ENCODE data around the gene CLINT1.
A peak's percentile ranks its signal among the peaks of the same experiment; 100 is the strongest.

Gene CLINT1

DNA sequence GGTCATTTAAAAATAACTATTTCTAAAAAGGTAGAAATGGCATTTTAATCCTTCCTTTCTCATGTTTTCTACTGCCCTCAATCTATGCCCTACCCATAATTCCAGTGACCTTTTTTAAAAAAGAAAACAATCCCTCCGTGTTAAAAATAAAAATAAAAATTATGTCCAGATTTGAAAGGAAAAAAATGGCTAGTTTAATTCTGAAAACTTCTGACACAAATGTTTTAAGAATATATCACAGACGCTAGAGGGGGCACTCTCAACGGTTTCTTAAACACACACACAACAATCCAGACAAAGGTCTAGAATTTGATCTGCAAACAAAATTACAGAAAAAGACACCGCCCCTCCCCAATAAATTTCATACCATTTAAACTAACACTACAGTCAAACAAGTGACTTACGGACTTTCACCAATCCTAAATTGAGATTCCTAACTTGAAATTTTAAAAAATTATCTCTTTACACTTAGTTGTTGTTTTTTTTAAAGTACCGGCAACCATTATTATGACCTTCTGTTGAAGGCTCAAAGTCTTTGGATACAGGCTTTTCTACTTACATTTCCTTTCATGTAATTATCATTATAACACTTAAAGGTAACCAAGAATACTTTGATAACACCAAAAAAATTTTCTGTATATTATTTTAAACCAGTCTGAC, 38.2 kb downstream of the CLINT1 start:
- peak; percentile 39 for DNase-seq (ENCODE audit: low spot score)

- DNase-seq (ENCODE audit: low spot score): no peak
Observed at GRCh38 chr5:157819502-157820115, 39.3 kb downstream of the CLINT1 start.

GRCh38 chr5:157818368-157818767, 40.6 kb downstream of the CLINT1 start:
- DNase-seq (ENCODE audit: low spot score): no peak

GRCh38 chr5:157817928-157818327, 41.0 kb downstream of the CLINT1 start:
- no peak for DNase-seq (ENCODE audit: low spot score)

DNA sequence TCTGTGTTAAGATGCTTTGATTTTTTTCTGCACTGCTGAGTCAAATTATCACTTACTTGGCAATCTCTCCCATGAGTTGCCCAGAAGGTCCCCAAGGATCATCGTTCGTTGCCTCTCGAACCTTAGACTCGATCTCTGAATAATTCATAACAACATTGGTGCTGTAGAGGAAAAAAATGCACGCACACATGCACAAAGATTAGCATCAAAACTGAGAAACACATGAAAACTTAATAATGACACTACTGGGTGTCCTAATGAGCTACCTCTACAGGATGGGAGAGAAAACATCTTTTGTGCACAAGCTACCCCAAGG, 41.6 kb downstream of the CLINT1 start:
- no peak for DNase-seq (ENCODE audit: low spot score)

- DNase-seq (ENCODE audit: low spot score): peak; percentile 57
Observed at GRCh38 chr5:157816682-157817386, 42.1 kb downstream of the CLINT1 start.

DNA sequence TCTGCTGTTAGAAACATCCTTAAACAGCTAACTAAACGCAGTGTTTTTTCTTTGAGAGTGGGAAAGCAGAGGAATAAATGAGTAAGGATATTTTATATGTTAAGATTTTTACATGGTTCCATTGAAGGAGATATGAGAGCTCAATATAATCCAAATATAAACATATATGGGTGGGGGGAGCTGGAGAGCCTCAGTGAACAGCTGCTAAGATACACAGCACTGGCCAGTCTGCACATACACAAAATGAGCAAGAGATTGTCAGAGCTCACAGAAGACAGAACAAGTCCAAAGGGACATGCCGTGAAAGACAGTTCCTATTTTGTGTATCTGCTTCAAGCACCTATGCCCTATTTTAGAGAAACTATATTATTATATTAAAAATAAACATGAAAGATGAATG, 46.9 kb downstream of the CLINT1 start:
- no peak for DNase-seq (ENCODE audit: low spot score)

GRCh38 chr5:157808043-157808442, 50.9 kb downstream of the CLINT1 start:
- no peak for DNase-seq (ENCODE audit: low spot score)

DNA sequence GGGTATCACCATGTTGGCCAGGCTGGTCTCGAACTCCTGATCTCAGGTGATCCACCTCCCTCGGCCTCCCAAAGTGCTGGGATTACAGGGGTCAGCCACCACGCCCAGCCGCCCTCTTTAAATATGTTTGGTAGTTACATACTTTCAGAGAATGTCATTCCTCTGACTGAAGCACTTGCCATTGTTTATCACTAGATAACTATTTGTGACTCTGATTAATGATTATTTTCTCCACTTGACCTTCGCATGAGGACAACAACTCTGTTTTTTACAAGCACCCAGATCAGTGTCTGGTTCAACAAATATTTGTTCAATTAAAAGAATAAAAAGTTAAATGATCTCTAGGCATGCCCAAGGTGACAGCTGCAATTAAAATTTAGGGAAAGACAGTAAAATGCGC, 56.2 kb downstream of the CLINT1 start:
- no peak for DNase-seq (ENCODE audit: low spot score)

DNA sequence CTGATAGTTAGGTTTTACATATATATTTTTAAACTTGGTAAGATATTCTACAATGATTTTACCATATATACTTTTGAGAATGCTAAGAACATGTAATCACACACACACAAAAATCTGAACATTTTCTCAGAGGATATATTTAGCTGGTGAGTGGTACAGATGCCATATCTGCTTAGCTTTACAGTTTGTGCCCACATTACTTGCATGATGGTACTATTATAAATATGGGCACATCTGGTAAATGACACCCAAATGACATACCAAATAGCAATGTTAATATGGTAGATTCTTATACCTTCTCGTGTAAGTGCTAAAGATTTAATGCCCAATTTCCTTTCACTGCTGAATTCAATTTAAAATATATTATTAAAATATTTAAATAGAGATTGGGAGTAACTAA, 58.8 kb downstream of the CLINT1 start:
- no peak for DNase-seq (ENCODE audit: low spot score)

DNA sequence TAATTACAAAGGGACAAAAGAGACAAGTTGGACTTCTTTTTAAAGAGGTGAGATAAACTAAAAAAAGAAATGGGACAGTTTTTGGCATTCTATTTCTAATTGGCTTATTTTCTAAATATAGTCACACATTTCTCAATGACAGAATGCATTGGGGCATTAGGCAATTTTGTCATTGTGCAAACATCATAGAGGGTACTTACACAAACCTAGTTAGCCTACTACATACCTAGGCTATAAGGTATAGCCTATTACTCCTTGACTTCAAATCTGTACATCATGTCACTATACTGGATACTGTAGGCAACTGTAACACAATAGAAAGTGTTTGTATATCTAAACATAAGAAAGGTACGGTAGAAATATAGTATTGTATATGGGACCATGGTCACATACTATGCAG, 59.4 kb downstream of the CLINT1 start:
- no peak for DNase-seq (ENCODE audit: low spot score)

- DNase-seq (ENCODE audit: low spot score): no peak
Observed at GRCh38 chr5:157793301-157793700, 65.6 kb downstream of the CLINT1 start.

DNA sequence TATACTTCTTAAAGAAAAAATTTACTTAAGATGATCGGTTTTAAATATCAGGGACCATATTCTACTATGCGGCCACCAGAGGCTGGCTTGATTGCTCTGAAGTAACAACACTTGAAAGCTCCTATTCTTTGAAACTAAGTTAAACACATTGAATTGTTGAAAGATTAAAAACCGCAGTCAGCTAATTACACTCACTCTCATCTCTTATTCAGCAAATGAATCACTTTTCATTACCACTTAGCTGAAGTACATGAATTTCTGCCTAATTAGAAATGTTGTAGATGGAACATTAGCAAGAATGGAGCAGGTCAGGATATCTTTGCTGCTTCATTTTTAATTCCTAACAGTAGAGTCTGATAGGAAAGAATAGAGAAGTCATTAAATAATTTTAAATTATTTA, 73.1 kb downstream of the CLINT1 start:
- no peak for DNase-seq (ENCODE audit: low spot score)

DNA sequence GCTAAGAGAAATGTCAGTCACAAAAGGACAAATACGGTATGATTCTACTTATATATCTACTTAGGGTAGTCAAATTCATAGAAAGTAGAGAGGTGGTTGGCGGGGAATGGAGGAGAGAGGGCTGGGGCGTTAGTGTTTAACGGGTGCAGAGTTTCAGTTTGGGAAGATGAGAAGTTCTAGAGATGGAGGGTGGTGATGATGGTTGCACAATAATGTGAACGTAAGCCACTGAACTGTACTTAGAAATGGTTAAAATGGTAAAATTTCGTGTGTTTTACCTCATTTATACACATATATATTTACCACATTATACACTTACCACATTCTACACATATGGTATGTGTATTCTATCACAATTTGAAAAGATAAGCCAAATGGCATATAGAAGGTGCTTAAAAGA, 79.7 kb downstream of the CLINT1 start:
- DNase-seq (ENCODE audit: low spot score): no peak

- DNase-seq (ENCODE audit: low spot score): no peak
Observed at GRCh38 chr5:157778121-157778805, 80.7 kb downstream of the CLINT1 start.

- DNase-seq (ENCODE audit: low spot score): no peak
Observed at GRCh38 chr5:157772127-157772526, 86.8 kb downstream of the CLINT1 start.

- DNase-seq (ENCODE audit: low spot score): no peak
Observed at GRCh38 chr5:157770665-157771064, 88.3 kb downstream of the CLINT1 start.

- no peak for DNase-seq (ENCODE audit: low spot score)
Observed at GRCh38 chr5:157767689-157768088, 91.3 kb downstream of the CLINT1 start.

DNA sequence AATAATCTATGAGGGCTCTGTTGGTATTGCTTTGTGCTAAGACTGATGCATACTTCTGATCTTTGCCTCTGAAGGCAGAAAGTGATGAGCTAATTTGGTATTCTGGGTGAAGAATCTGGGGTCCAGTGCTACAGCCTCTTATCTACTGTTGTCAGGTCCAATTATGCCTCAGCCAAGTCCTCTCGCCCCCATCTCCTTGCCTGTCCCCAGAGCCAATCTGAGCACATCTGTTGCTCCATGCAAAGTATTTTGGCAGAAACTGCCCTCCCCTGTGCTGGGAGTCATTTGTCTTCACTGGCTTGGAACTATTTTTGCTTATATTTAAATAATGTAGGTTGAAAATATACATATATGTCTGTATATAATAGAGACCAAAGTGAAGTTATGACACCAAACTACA, 92.0 kb downstream of the CLINT1 start:
- DNase-seq (ENCODE audit: low spot score): no peak

DNA sequence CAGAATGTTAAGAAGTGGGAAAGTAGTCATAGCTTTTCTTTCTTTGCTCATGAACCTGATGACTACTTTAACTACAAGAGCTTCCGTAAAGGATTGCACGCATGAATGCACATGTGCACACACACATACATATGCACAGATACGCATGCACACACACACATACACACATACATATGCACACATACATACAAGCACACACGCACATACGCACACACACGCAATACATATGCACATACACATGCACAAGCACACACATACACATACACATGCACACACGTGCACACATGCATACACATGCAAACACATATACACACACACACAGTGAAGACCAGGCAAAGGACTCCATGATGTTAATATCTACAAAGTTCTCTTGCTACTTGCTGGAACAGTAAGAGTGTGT, 92.5 kb downstream of the CLINT1 start:
- DNase-seq (ENCODE audit: low spot score): no peak

- no peak for DNase-seq (ENCODE audit: low spot score)
Observed at GRCh38 chr5:157764531-157764930, 94.4 kb downstream of the CLINT1 start.

- DNase-seq (ENCODE audit: low spot score): peak; percentile 67
Observed at GRCh38 chr5:157761690-157762621, 97.0 kb downstream of the CLINT1 start.
